ENCODE measurements around the gene AKNAD1. TPM values are rescaled to one million over a fixed set of nuclear protein-coding genes. Genes with fewer than 3 reads are reported as not detected.

Gene AKNAD1
- total RNA-seq, 1 experiment from 2014 or later = not detected

DNA sequence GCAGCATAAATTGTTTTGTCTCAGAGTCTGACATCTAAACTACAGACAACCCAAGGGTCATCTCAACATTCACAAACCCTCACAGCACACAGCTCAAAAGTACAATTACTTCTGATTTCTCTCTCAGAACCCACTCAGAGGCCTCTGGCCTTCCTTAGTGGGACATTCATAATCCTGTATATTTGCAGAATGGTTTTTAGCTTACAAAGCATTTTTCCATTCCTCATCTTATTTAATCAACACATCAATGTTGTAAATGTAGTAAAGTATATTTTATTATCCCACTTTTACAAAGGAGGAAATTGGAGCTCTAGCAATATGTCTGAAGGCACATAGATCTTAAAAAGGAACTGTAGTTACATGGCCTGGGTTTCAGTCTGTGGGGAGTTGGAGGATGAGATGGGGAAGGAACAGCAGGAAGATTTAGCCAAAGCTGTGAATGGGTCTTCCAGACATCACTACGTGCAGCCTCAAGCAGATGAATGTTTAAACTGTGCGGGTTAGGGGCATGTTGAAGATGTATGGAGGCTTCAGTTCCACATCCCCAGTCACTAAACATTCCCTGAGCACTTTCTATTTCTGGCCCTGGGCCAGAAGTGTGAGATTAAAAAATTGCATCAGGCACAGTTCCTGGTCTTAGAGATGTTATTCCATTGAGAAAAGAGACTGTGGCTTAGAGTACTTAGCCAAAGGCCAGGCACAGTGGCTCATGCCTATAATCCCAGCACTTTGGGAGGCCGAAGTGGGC is 13.3 kb downstream of the AKNAD1 start:
- no peak overlapping the region for H3K4me3 ChIP-seq (ENCODE audit: low read depth, low read length)
- H3K27ac Mint-ChIP-seq (ENCODE audit: unreplicated experiment) = no peak overlapping the region
- ChIA-PET POLR2A (no interaction called here), CTCF (no interaction called here)
- H3K9me3 ChIP-seq = no peaks in the 10 kb centered on the region
- no peaks in the 10 kb centered on the region for H3K36me3 ChIP-seq (ENCODE audit: control insufficient read depth, insufficient read depth, low read length)
- no TSS peak for BruUV-seq (replicated peaks)
- H3K9me3 Mint-ChIP-seq (ENCODE audit: unreplicated experiment) = no peaks in the 10 kb centered on the region
- H3K4me1 Mint-ChIP-seq (ENCODE audit: low read depth, unreplicated experiment) = no peaks in the 10 kb centered on the region
- H3K4me3 Mint-ChIP-seq (ENCODE audit: unreplicated experiment) = no peak overlapping the region
- H3K36me3 Mint-ChIP-seq (ENCODE audit: insufficient read depth, unreplicated experiment) = peaks cover 5% of the 10 kb centered on the region
- no peaks in the 10 kb centered on the region for H3K27me3 ChIP-seq (replicated peaks; ENCODE audit: control insufficient read depth, insufficient read depth, low read length)
- no peaks in the 10 kb centered on the region for H3K4me1 ChIP-seq
- no peak for DNase-seq
- intact Hi-C loops (cut with micrococcal nuclease; ENCODE audit: unreplicated experiment) = no loop called here
- TF ChIP-seq, protein P1, sequence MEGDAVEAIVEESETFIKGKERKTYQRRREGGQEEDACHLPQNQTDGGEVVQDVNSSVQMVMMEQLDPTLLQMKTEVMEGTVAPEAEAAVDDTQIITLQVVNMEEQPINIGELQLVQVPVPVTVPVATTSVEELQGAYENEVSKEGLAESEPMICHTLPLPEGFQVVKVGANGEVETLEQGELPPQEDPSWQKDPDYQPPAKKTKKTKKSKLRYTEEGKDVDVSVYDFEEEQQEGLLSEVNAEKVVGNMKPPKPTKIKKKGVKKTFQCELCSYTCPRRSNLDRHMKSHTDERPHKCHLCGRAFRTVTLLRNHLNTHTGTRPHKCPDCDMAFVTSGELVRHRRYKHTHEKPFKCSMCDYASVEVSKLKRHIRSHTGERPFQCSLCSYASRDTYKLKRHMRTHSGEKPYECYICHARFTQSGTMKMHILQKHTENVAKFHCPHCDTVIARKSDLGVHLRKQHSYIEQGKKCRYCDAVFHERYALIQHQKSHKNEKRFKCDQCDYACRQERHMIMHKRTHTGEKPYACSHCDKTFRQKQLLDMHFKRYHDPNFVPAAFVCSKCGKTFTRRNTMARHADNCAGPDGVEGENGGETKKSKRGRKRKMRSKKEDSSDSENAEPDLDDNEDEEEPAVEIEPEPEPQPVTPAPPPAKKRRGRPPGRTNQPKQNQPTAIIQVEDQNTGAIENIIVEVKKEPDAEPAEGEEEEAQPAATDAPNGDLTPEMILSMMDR (IDR thresholded peaks at IDR 0.05; ENCODE audit: insufficient read depth in 1 of 2, low read depth in 1 of 2, low read length in 1 of 2, severe bottlenecking in 1 of 2, unreplicated experiment in 1 of 2) = no peak
- H3K27me3 Mint-ChIP-seq (ENCODE audit: insufficient read depth, unreplicated experiment) = peaks cover 2% of the 10 kb centered on the region

DNA sequence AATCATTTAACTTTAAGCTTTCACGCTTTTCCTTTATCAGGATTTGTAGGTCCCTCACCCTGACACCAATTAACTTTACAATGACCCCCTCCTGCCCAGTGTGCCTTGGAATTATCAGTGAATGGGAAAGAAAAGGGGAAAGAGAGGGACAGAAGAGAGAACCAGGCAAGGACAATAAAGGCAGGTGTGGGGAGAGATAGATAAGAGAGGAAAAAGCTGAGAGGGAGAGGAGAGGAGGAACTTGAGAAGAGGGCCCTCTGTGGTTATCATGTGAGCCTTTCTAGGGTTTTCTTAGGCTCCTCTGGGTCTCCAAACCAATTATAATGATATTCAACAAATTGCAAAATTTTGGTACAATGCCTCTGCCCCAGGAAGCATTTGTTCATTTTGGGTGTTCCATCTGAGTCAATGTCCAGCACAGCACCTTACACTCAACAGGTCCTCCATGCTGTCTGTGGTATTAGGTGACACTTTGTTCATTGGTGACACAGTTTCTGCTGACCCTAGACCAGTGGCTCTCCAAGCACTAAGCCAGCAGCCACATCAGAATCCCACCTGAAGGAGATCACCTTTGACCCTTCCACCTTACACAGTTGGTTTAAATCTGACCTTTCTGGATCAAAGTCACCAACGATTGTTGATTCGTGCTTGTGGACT is 14.2 kb downstream of the AKNAD1 start:
- ChIA-PET CTCF (no interaction called here), POLR2A (no interaction called here)
- H3K27me3 ChIP-seq (replicated peaks; ENCODE audit: control insufficient read depth, insufficient read depth, low read length) = no peaks in the 10 kb centered on the region
- TF ChIP-seq, protein P1 (IDR thresholded peaks at IDR 0.05; ENCODE audit: insufficient read depth in 1 of 2, low read depth in 1 of 2, low read length in 1 of 2, severe bottlenecking in 1 of 2, unreplicated experiment in 1 of 2) = no peak
- no TSS peak for BruUV-seq (replicated peaks)
- no peak for DNase-seq
- intact Hi-C loops (cut with micrococcal nuclease; ENCODE audit: unreplicated experiment) = no loop called here
- Mint-ChIP-seq H3K27me3 (ENCODE audit: insufficient read depth, unreplicated experiment) (peaks cover 2% of the 10 kb centered on the region), H3K36me3 (ENCODE audit: insufficient read depth, unreplicated experiment) (peaks cover 5% of the 10 kb centered on the region), H3K9me3 (ENCODE audit: unreplicated experiment) (no peaks in the 10 kb centered on the region), H3K4me1 (ENCODE audit: low read depth, unreplicated experiment) (no peaks in the 10 kb centered on the region), H3K27ac (ENCODE audit: unreplicated experiment) (no peak overlapping the region), H3K4me3 (ENCODE audit: unreplicated experiment) (no peak overlapping the region)
- H3K4me3 ChIP-seq (ENCODE audit: low read depth, low read length) = no peak overlapping the region
- no peaks in the 10 kb centered on the region for H3K36me3 ChIP-seq (ENCODE audit: control insufficient read depth, insufficient read depth, low read length)
- no peaks in the 10 kb centered on the region for H3K4me1 ChIP-seq
- H3K9me3 ChIP-seq = no peaks in the 10 kb centered on the region

DNA sequence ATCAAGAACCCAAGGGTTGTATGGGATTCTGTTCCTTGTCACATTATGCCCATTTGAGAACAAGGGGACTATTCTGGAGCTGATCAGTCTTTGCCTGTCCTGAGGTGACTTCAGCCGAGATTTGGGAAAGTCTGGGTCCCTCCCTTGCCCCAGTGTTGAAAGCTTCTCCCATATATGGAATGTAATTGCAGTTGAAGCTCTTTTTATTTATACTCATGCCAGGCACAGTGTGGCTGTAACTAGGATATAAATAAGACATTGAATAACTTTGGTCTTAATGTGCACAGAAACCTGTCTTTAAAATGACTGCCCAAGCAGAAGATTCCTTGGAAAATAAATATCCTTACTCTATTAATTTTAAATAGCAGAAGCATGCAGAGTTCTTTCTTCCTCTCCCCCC is 15.2 kb downstream of the AKNAD1 start:
- Mint-ChIP-seq H3K4me1 (ENCODE audit: low read depth, unreplicated experiment) (no peaks in the 10 kb centered on the region), H3K27ac (ENCODE audit: unreplicated experiment) (no peak overlapping the region), H3K9me3 (ENCODE audit: unreplicated experiment) (no peaks in the 10 kb centered on the region), H3K27me3 (ENCODE audit: insufficient read depth, unreplicated experiment) (peaks cover 2% of the 10 kb centered on the region), H3K4me3 (ENCODE audit: unreplicated experiment) (no peak overlapping the region), H3K36me3 (ENCODE audit: insufficient read depth, unreplicated experiment) (peaks cover 5% of the 10 kb centered on the region)
- POLR2A ChIA-PET = no interaction called here
- H3K27me3 ChIP-seq (replicated peaks; ENCODE audit: control insufficient read depth, insufficient read depth, low read length) = no peaks in the 10 kb centered on the region
- H3K4me3 ChIP-seq (ENCODE audit: low read depth, low read length) = no peak overlapping the region
- H3K9me3 ChIP-seq = no peaks in the 10 kb centered on the region
- CTCF ChIA-PET = no interaction called here
- intact Hi-C loops (cut with micrococcal nuclease; ENCODE audit: unreplicated experiment) = no loop called here
- TF ChIP-seq, protein P1 (IDR thresholded peaks at IDR 0.05; ENCODE audit: insufficient read depth in 1 of 2, low read depth in 1 of 2, low read length in 1 of 2, severe bottlenecking in 1 of 2, unreplicated experiment in 1 of 2) = no peak
- no peaks in the 10 kb centered on the region for H3K4me1 ChIP-seq
- no peak for DNase-seq
- BruUV-seq (replicated peaks) = no TSS peak
- no peaks in the 10 kb centered on the region for H3K36me3 ChIP-seq (ENCODE audit: control insufficient read depth, insufficient read depth, low read length)
